ENCODE measurements around the gene WNK2. TPM values are rescaled to one million over a fixed set of nuclear protein-coding genes. Genes with fewer than 3 reads are reported as not detected.

WNK2 gene
- total RNA-seq, 1 donor from 2014 or later, result 218 TPM

GRCh38 chr9:93225892-93226291 lies 42.0 kb downstream of the WNK2 start:
- Histone ChIP-seq H3K27ac (replicated peaks) (peak overlapping the region; percentile 40), H3K9me3 (replicated peaks) (no peaks in the 10 kb centered on the region), H3K27me3 (ENCODE audit: low read depth) (peaks cover 6% of the 10 kb centered on the region), H3K4me1 (peaks cover 94% of the 10 kb centered on the region), H3K4me3 (no peak overlapping the region), H3K36me3 (no peaks in the 10 kb centered on the region)
- DNase-seq, result no peak
- intact Hi-C loops (cut with micrococcal nuclease), result no loop called here
- TF ChIP-seq CTCF (IDR thresholded peaks at IDR 0.05; ENCODE audit: borderline replicate concordance), result no peak

- peaks cover 94% of the 10 kb centered on the region for H3K4me1 ChIP-seq
- H3K27ac ChIP-seq (replicated peaks), result no peak overlapping the region
- H3K36me3 ChIP-seq, result no peaks in the 10 kb centered on the region
- no peak for TF ChIP-seq CTCF (IDR thresholded peaks at IDR 0.05; ENCODE audit: borderline replicate concordance)
- no peak for DNase-seq
- H3K27me3 ChIP-seq (ENCODE audit: low read depth), result peaks cover 6% of the 10 kb centered on the region
- no peaks in the 10 kb centered on the region for H3K9me3 ChIP-seq (replicated peaks)
- no peak overlapping the region for H3K4me3 ChIP-seq
- intact Hi-C loops (cut with micrococcal nuclease), result no loop called here
These were observed 42.9 kb downstream of the WNK2 start for GRCh38 chr9:93226819-93227218.

- intact Hi-C loops (cut with micrococcal nuclease), result no loop called here
- Histone ChIP-seq H3K4me3 (no peak overlapping the region), H3K9me3 (replicated peaks) (no peaks in the 10 kb centered on the region), H3K27me3 (ENCODE audit: low read depth) (peaks cover 11% of the 10 kb centered on the region), H3K4me1 (peaks cover 90% of the 10 kb centered on the region), H3K27ac (replicated peaks) (peak overlapping the region; percentile 8), H3K36me3 (no peaks in the 10 kb centered on the region)
- TF ChIP-seq CTCF (IDR thresholded peaks at IDR 0.05; ENCODE audit: borderline replicate concordance), result no peak
- no peak for DNase-seq
These were observed 44.1 kb downstream of the WNK2 start for GRCh38 chr9:93228030-93228429.

- Histone ChIP-seq H3K27ac (replicated peaks) (peak overlapping the region; percentile 8), H3K36me3 (no peaks in the 10 kb centered on the region), H3K4me3 (no peak overlapping the region), H3K4me1 (peaks cover 86% of the 10 kb centered on the region), H3K27me3 (ENCODE audit: low read depth) (peaks cover 11% of the 10 kb centered on the region), H3K9me3 (replicated peaks) (no peaks in the 10 kb centered on the region)
- no peak for TF ChIP-seq CTCF (IDR thresholded peaks at IDR 0.05; ENCODE audit: borderline replicate concordance)
- no peak for DNase-seq
- intact Hi-C loops (cut with micrococcal nuclease), result no loop called here
These were observed 44.5 kb downstream of the WNK2 start for GRCh38 chr9:93228453-93228852.

GRCh38 chr9:93229636-93230035 lies 45.7 kb downstream of the WNK2 start:
- no peak overlapping the region for H3K27ac ChIP-seq (replicated peaks)
- peaks cover 82% of the 10 kb centered on the region for H3K4me1 ChIP-seq
- no peak overlapping the region for H3K4me3 ChIP-seq
- no peaks in the 10 kb centered on the region for H3K9me3 ChIP-seq (replicated peaks)
- no peak for DNase-seq
- no peaks in the 10 kb centered on the region for H3K36me3 ChIP-seq
- TF ChIP-seq CTCF (IDR thresholded peaks at IDR 0.05; ENCODE audit: borderline replicate concordance), result no peak
- intact Hi-C loops (cut with micrococcal nuclease), result no loop called here
- peaks cover 11% of the 10 kb centered on the region for H3K27me3 ChIP-seq (ENCODE audit: low read depth)

GRCh38 chr9:93230185-93230584 lies 46.2 kb downstream of the WNK2 start:
- Histone ChIP-seq H3K27me3 (ENCODE audit: low read depth) (peaks cover 11% of the 10 kb centered on the region), H3K9me3 (replicated peaks) (no peaks in the 10 kb centered on the region), H3K36me3 (no peaks in the 10 kb centered on the region), H3K27ac (replicated peaks) (no peak overlapping the region), H3K4me3 (no peak overlapping the region), H3K4me1 (peaks cover 82% of the 10 kb centered on the region)
- TF ChIP-seq CTCF (IDR thresholded peaks at IDR 0.05; ENCODE audit: borderline replicate concordance), result no peak
- DNase-seq, result no peak
- intact Hi-C loops (cut with micrococcal nuclease), result no loop called here

All from left ventricle myocardium inferior (tissue), 1 donor.